ENCODE results near the gene MUC12.

MUC12 gene

GRCh38 chr7:101066141-101066832 is 96.9 kb downstream of the MUC12 start:
- DNase-seq, result no peak

DNA sequence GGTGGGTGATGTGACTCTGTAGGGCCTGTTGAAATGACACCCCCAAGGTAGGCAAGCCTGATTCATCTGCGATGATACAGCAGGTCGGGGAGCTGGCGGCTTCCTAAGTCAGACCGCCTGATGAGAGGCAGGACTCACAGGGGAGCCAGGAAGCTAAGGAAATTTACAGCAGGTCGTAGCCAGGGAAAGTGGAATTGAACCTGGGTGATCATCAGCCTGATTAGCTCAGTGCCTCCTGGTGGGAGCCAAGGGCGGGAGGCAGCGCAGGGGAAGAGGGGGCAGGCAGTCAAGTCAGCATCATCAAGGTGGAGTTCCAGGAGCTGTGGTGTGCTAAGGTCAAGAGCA is 97.4 kb downstream of the MUC12 start:
- no peak for DNase-seq

GRCh38 chr7:101068401-101068800 is 99.0 kb downstream of the MUC12 start:
- no peak for DNase-seq

Data from femur (tissue), 1 donor.